Cerebellar nuclear complex (tissue), 1 donor: ENCODE results near the gene FAM174C.

Source experiments
- DNase-seq, 2 experiments: peaks; one replicate each; lab custom pipeline; 2025; lab: John Stamatoyannopoulos, UW

FAM174C gene

GRCh38 chr19:1275260-1275975 is at the start of gene FAM174C:
TSS of gene FAM174C (plus strand) at chr19:1275530. CDS start at chr19:1275550, 20 bp downstream.
- DNase-seq, result peak; percentile 56 to 66

DNA sequence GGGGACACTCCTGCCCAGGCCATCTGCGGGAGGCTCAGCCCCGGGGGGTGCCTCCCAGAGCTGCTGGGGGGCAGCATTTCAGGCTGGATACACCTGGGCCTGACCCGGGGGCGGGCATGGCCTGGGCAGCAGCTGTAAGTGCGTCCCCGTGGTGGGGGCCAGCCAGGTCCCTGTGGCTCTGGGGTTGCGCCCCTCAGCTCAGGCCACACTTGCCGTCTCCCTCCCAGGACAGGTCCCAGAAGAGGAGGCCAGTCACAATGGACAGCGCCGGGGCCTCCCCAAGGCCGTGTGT is 49.2 kb upstream of the FAM174C start:
- no peak for DNase-seq

DNA sequence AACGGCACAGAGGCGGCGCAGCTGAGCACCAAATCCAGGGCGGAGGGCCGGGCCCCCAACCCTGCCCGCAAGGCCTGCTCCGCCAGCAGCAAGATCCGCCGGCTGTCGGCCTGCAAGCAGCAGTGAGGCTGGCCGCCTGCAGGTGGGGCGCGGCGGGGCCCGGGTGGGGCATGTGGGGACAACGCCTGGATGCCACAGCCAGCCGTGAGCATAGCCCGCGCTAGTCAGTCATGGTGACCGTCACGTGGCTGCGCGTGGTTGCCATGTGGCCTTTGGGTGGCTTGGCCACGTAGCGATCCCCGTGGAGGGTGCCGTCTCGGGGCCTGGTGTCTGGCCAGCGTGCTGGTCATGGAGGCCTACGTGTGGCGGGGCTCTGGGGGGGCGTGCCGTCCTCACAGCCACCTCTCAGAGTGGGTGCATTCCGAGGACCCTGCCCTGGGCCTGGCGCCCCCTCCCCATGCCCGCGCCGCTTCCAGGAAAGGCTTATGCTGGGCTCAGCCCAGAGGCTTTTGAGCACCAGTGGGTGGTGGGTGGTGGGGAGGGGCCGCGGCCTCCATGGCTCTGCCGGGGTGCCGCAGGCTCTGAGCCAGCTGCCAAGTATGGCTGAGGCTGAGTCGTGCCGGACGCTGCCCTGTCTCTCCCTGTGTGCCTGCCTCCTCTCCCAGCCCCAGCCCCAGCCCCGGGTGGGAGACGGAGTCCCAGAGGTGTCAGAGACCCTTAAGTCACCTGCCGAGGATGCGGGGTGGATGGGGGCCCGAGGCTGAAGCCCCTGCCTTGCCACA is 48.6 kb upstream of the FAM174C start:
- DNase-seq, result no peak

DNA sequence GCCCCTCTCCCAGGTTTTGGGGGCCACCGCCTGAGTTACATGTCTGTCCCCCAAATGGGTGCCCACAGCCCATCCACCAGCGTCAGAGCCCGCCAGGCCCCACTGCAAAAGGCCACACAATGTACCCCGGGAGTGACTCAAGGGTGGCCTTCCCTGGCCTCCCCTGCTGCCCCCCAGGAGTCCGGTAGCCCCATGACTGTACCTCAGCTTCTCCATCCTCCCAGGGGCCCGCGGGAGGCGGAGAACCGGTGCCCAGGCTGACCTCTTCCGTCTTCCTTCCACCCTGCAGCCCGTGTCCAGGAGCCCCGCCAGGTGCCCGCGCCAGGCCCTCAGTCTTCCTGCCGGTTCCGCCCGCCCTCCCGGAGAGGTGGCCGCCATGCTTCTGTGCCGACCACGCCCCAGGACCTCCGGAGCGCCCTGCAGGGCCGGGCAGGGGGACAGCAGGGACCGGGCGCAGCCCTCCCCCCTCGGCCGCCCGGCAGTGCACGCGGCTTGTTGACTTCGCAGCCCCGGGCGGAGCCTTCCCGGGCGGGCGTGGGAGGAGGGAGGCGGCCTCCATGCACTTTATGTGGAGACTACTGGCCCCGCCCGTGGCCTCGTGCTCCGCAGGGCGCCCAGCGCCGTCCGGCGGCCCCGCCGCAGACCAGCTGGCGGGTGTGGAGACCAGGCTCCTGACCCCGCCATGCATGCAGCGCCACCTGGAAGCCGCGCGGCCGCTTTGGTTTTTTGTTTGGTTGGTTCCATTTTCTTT is 47.9 kb upstream of the FAM174C start:
- DNase-seq, result no peak

DNA sequence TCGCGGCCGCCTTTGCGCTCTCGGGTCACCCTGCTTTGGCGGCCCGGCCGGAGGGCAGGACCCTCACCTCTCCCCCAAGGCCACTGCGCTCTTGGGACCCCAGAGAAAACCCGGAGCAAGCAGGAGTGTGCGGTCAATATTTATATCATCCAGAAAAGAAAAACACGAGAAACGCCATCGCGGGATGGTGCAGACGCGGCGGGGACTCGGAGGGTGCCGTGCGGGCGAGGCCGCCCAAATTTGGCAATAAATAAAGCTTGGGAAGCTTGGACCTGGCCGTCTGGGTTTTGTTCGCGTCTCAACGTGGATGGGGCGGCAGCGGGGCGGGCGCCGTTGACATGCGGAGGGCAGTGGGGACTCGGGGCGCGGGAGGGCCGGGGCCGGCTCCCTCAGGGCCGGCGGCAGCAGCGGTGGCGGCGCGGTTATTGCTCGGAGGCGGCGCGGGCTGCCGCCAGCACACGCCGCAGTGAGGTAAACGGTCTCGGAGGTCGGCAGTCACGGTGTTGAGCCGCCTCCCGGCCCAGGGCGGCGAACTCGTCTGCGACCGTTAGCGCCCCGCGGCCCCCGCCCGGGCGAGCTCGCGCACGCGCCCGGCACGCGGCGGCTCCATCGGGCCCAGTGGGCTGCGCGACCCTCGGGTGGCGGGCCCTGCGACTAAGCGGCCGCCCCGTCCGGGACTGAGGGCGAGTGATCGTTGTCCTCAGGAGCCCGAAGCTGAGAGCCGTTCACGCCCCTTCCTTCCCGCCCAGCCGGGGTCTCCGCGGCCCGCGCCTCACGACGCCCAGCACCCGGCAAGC is 47.0 kb upstream of the FAM174C start:
- DNase-seq, result no peak

DNA sequence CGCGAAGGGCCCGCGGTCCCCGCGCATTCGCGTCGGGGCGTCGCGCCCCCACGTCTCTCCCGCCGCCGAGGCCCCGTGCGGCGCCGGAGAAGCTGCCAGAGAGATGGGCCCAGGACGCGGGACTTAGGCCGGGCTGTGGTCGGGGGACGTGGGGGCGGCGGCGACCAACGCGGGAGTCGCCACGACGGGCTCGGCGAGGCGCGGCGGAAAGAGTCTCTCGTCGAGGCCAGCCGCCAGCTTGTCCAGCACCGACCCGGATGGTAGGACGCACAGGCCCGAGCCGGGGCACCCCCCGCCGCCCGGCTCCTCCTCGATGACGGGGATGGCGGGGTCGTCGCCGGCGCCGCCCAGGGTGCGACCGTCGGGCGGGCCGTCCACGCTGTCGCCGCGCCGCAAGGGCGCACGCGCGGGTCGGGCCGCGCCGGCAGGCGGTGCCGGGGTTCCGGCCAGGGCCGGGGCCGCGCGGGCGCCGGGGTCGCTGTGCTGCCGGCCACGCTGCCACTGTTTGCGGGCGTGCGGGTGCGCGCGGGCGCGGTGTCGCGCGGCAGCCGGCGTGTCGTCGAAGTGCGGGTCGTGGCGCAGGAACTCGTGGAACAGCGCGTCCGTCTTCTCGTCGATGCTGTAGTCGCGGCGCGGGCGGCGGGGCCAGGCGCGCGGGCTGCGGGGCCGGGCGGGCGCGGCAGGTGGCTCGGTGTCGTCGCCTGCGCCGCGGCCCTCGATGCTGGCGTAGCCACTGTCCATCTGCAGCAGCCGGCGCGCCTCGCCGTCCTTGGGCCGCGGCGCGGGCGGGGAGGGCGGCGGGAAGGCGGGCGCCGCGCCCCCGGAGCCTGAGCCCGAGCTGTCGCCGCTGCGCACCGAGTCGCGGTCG is 46.0 kb upstream of the FAM174C start:
- no peak for DNase-seq

DNA sequence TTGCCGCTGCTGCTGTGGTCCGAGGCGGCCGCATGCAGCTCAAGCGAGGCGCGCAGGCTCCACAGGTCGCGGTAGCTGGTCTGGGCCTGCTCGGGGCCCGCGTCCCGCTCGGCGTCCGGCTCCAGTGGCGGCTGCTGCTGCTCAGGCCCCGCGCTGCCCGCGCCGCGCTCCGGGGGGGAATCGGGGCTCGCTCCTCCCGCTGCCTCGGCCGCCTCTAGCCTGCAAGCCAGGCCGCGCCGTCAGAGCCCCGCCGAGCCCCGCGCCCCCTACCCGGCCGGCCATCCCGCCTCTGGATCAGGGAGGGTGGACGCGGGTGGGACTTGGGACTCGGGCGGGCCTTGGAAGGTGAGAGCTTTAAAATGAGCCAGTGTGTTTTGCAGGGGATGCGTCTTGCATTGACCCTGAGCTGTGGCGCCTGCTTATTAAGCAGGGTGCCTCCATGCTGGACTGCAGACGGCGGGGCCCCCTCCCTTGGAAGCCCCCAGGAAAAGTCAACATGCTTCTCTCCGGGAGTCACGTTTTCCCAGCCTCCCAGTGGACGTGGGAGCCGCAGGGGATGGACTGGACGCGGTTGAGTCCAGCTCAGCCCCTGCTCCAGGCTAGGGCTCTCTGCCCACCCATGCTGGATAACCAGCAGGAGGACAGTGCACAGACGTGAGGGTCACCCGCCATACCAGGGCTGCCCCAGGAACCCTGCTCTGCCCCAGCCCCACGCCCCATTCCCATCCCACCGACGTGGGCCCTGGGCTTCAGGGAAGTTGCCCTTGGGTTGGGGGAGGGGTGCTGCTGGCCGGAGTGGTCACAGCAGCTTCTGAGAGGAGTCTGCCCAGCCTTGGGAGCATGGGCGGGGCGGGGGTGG is 45.2 kb upstream of the FAM174C start:
- no peak for DNase-seq

GRCh38 chr19:1230783-1231489 is 44.4 kb upstream of the FAM174C start:
- DNase-seq, result no peak

DNA sequence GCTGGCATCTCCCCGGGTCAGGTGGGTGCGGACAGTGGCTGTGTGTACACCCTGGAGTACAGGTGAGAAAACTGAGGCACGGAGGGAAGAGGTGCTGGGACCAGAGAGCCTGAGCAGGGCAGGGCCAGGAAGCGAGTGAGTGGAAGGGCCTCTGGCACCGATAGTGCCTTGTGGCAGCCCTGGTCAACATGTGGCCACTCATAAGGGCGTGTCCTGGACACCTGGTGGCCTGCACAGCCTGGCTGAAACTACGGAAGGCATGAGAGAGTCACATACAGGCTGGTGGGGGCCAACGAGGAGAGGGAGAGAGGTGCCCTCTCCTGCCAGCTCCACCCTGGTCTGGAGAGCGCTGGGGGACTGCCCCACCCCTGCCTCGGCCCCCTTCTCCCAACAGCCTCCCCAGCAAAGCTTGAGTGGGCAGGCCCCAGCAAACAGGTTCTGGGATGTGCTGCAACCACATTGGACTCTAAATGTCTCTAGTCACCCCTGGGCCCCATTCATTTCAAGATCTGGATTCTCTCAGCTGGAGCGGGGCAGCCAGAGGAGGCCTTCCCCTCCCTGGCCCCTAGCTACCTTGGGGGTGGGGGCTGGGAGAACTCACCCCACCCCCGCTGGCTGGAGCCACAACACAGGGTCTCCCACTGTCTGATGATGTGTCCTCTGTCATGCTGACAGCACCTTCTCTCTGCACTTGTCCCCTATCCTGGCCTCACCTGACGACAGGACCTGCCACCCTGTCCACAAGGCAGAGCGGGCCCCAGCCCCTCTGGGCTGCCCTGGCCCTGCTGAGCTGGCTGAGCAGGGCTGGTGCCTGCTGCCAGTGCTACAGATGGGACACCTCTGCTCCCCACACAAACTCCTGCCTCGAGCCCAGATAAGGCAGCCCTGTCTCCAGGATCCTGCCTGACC is 43.3 kb upstream of the FAM174C start:
- DNase-seq, result no peak

DNA sequence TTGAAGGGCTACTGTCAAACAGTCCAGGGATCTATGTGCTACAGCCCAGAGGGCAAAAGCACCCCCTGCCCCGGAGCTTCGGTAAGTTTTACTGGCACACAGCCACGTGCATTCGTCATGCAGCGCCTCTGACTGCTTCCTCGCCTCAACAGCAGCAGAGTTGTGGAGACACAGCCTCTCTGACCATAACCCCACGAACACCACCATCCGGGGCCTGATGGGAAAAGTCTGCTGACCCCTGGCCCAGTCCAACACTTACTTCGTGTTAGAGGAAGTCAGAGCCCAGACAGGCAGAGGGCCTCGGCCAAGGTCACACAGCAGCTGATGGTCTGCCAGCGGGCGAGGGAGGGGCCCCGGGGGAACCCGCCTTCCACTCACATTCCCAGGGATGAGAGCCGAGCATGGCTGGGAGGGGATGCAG is 42.7 kb upstream of the FAM174C start:
- DNase-seq, result no peak

- no peak for DNase-seq
Measured at GRCh38 chr19:1233115-1233667, 42.1 kb upstream of the FAM174C start.

DNA sequence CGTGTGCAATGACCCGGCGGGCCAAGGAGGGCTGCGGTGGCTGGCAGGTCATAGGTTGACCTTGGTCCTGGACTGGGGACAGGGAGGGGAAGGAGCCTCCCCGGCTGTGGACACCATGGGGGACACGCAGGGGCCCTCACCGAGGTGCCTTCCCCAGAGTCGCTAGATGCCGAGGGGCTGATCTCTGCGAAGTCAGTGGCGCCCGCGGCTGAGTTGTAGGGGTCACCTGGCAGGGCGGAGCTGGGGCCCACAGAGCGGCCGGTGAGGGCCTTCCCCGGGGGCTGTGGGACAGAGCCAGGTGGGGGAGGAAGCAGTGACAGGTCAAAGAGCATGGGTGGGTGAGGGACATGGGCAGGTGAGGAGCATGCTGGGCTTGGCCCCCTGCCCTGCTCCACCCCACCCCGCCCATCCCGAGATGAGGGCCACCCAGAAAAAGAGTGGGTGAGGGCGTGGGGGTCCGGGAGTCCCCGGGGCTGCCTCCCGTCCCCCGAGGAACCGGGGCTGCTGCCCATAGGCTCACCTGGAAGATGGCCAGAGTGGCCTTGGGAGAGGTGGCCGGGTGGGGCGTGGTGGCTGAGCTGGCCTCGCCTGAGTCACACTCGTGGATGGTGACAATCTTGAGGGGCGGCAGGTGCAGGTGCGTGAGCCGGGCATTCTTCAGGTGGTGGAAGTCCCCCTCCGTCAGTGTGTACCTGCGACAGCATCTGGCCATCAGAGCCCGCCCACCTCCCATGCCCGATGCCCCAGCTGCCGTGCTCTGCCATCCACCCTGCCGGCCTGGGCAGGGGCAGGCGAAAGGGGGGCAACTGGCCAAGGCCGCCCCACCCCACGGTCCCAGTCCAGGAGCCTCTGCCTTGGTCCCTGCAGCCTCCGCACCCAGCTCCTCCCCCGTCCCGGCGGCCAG is 41.0 kb upstream of the FAM174C start:
- no peak for DNase-seq

- no peak for DNase-seq
Measured at GRCh38 chr19:1234955-1235380, 40.4 kb upstream of the FAM174C start.

GRCh38 chr19:1235625-1236538 is 39.4 kb upstream of the FAM174C start:
- no peak for DNase-seq

DNA sequence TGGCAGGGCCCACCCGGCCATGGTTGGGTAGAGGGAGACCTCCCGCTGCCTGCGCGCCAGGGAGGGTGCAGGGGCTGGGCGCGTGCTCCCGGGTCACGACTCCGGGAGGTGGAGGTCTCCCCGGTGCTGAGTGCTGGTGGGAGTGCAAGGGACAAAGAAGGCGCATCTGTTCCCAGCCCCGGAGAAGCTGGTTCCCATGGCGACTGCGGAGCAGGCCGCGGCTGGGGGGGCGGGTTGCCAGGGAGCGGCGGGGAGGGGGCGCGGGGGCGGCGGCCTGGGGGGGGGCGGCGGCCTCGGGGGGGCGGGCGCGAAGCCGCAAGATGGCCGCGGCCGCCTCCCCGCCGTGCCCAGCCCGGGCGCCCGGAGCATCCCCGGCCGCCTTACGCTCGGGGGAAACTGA is 38.8 kb upstream of the FAM174C start:
- DNase-seq, result no peak
